GM12892 (cell line): ENCODE measurements around the gene INTS11.

Experiments
- DNase-seq: peaks from one replicate; pipeline ENCODE4 v3.0.0; 2011; ENCODE audit not compliant: insufficient read length
- FAIRE-seq: peaks from 2 replicates; lab custom pipeline; 2011; peaks lifted over from hg19 to GRCh38; lab: Jason Lieb, UNC
- POLR2A ChIP-seq: IDR thresholded peaks from 2 replicates; pipeline ENCODE4 v1.6.1; 2011; ENCODE audit warnings: low read depth, low read length, control low read depth
- POLR2AphosphoS5 ChIP-seq: IDR thresholded peaks from 2 replicates; pipeline ENCODE4 v1.6.1; 2011; ENCODE audit warnings: low read depth, low read length, control low read depth
- TAF1 ChIP-seq: IDR thresholded peaks from 2 replicates; pipeline ENCODE4 v1.6.1; 2011; ENCODE audit warnings: low read depth, mild to moderate bottlenecking, control low read depth, low read length, borderline replicate concordance

Gene INTS11

GRCh38 chr1:1297802-1298424, 26.5 kb downstream of the INTS11 start:
- no peak for FAIRE-seq
- TF ChIP-seq TAF1, result no peak
- TF ChIP-seq POLR2A, result no peak
- no peak for TF ChIP-seq POLR2AphosphoS5
- DNase-seq, result no peak

- no peak for DNase-seq
- no peak for TF ChIP-seq TAF1
- TF ChIP-seq POLR2AphosphoS5, result no peak
- TF ChIP-seq POLR2A, result no peak
- FAIRE-seq, result no peak
Observed at GRCh38 chr1:1296070-1297061, 28.1 kb downstream of the INTS11 start.

DNA sequence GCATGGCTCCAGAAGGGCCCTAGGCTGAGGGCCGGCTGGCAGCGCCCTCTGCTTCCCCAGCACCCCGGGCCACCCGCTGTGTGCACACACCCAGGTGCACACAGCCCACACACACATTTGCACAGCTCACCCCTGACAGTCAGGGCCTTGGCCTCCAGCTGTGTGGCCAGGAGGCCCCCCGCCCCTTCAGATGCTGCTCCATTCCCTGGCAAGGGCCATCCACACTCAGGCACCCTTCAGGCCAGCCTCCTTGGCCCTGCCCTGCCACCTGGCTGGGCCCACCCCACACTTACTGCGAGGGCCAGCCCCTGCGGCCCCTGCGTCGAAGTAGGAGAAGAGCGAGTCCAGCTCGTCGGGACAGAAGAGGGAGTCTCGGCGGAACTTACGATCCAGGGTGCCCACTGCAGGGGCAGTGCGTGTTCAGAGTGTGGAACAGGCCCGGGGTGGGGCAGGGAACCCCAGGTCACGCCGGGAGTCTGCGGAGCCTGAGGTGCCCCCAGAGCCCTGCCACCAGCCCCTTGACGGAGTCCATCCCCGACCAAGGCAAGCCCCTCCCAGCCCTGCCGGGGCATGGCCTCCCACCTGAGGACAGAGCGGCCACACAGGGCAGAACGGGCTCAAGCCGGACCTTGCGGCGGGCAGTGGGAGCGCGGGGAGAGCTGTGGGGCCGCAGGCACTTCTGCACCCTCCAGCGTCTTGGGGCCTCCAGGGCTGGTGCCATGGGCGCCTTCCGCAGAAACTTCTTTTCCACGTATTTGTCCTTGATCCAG, 29.1 kb downstream of the INTS11 start:
- TF ChIP-seq POLR2AphosphoS5 (no peak), TAF1 (no peak), POLR2A (no peak)
- DNase-seq (no peak), FAIRE-seq (no peak)

GRCh38 chr1:1294250-1294890, 30.1 kb downstream of the INTS11 start:
- FAIRE-seq (no peak), DNase-seq (no peak)
- TF ChIP-seq TAF1, result no peak
- TF ChIP-seq POLR2A, result no peak
- no peak for TF ChIP-seq POLR2AphosphoS5

GRCh38 chr1:1293263-1294249, 30.9 kb downstream of the INTS11 start:
- FAIRE-seq, result no peak
- TF ChIP-seq POLR2A (no peak), TAF1 (no peak), POLR2AphosphoS5 (no peak)
- DNase-seq, result no peak

- FAIRE-seq (no peak), DNase-seq (no peak)
- TF ChIP-seq POLR2A (no peak), POLR2AphosphoS5 (no peak), TAF1 (no peak)
Observed at GRCh38 chr1:1292851-1293250, 31.6 kb downstream of the INTS11 start.

DNA sequence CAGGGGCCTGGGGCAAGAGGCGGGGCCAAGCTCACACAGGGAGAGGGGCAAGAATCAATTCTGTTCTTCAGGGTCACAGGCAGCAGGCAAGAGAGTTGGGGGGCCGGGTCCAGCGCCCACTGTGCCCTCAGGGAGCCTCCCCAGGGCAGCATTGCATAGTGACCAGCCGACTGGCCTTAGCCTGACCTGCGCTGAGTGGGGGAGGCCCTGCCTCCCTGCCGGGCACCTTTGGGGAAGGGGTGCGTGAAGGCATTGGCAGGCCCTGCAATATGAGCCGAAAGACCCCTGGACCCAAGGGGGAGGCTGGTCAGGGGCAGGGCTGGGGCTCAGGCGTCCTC, 32.0 kb downstream of the INTS11 start:
- FAIRE-seq (no peak), DNase-seq (no peak)
- TF ChIP-seq POLR2AphosphoS5 (no peak), POLR2A (no peak), TAF1 (no peak)

DNA sequence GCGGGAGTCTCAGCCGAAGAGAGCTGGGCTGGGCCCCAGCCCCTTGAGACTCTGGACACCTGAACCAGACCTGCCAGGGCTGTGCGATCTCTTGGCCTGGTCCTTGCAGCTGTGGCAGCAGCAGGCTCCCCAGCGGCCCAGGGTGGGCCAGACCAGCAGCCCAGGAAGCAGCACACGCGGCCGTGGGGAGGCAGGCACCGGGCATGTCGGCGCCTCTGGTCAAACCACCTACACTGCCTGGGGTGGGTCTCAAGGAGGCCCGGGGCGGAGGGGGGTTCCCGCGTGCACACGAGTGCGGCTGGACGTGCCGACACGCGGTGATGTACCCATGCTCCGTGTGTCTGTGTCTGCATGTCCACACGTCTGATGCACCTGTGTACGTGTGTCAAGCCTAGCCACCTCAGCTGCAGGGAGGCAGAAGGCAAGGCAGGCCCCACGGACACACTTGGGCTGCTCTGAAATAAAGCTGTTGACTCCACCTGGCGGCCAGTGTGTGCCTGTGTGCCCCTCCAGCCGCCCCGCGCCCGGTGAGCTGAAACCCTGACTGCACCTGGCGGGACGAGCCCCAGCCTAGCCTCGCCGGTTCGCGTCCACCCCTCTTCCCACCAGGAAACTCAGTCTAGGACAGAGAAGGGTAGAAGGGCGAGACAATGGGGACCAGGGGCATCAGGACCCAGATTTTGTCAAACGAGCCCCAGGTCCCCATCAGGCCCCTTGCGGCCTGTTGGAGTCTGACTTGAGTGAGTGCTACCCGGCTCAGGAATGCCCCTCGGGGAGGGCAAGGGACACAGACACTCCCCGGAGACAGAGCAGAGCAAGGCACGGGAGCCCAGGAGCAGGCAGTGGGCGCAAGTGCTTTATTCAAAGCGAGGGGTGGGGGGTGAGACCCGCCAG, 32.7 kb downstream of the INTS11 start:
- TF ChIP-seq POLR2AphosphoS5 (no peak), TAF1 (no peak), POLR2A (no peak)
- peak; percentile 91 for DNase-seq
- peak; percentile 83 for FAIRE-seq

DNA sequence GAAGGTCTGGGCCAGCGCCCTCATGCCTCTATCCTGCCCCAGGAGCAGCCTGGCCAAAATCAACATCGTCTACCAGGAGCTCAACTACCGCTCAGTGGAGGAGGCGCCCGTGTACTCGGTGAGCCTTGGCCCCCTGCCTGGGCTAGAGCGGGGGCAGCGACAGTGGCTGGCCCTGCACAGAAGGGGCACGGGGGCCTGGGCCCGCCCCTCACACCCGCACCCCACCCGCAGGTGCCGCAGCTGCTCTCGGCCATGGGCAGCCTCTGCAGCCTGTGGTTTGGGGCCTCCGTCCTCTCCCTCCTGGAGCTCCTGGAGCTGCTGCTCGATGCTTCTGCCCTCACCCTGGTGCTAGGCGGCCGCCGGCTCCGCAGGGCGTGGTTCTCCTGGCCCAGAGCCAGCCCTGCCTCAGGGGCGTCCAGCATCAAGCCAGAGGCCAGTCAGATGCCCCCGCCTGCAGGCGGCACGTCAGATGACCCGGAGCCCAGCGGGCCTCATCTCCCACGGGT, 33.4 kb downstream of the INTS11 start:
- DNase-seq, result no peak
- TF ChIP-seq TAF1 (no peak), POLR2A (no peak), POLR2AphosphoS5 (no peak)
- FAIRE-seq, result no peak

- peak; percentile 40 for FAIRE-seq
- TF ChIP-seq TAF1 (no peak), POLR2A (no peak), POLR2AphosphoS5 (no peak)
- DNase-seq, result peak; percentile 80
Observed at GRCh38 chr1:1290238-1290731, 34.2 kb downstream of the INTS11 start.
